GM19043 (cell line): ENCODE data around the gene MAD1L1.

Source experiments
- ATAC-seq: cut with Tn5 transposase; IDR thresholded peaks from one replicate; pipeline ENCODE4 v1.9.1; 2021; ENCODE audit warnings: low read depth; ENCODE audit not compliant: unreplicated experiment

MAD1L1 gene

GRCh38 chr7:1950452-1951158 lies 282.1 kb downstream of the MAD1L1 start:
- no peak for ATAC-seq

DNA sequence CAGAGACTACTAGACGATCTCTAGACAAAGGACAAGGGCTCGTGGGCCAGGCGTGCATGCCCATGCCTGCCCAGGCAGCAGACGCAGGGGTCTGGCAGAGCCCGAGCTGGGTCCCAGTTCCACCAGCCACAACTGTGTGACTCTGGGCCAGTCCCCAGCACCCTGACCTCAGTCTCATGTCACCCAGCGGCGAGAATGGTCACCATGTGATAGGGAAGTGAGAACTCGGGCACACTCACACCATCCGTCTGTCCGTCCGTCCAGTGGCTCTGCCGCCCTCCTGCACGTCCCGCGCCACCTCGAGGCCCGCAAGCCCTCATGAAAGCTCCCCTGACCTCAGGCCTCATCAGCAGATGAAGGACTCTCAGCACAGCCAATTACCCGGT lies 282.7 kb downstream of the MAD1L1 start:
- no peak for ATAC-seq

DNA sequence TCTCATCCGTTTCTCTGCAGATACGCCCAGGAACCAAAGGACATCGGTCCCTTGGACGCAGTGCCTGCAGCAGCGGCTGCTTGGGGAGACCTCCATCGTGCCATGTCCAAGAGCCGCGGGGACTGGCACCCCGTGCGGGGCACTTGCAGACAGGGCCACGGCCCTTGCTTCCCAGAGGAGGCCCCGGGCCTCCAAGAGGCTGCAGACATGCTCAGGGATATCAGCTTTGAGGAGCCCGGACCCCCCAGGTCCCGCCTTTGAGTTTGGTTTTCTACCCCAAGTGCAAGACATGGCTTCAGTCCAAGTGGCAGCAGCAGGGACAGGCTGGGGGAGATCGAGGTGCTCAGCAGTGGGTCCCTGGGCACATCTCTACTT lies 283.1 kb downstream of the MAD1L1 start:
- no peak for ATAC-seq

DNA sequence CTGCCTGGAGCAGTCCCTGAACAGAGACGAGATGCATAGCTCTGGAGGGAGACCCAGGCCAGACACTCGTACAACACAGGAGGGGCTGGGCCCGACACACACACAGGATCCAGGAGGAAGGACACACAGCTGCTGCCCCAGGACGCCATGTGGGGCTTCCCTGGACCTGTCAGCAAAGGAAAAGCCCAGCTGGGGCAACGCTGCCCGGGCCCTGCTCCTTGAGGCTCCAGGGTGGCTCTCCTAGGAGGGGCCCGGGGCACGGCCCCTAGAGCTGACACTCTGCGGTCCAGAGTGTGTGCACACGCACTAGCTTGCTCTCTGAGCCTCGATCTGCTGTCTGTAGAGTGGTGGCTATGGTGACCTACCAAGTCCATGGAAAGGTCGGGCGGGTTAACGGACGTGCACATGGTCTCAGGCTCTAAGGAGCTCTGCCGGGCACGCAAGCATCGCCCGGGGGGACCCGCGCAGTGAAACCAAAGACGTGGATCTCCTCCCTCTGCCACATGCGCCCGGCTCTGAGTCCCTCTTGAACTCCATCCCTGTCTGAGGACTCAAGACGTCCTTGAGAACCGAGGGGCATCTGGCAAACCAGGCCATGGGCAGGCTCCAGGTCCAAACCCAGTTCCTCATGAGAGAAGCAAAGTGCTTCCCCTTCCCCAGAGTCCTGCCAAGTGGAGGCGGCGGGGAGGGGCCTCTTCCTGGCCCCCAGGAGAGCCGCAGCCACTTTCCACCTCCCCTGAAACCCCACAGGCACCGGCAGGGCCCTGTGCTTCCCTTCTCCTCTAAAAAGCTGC lies 283.7 kb downstream of the MAD1L1 start:
- no peak for ATAC-seq

- ATAC-seq: no peak
These were observed 284.4 kb downstream of the MAD1L1 start for GRCh38 chr7:1948301-1948796.

GRCh38 chr7:1947586-1948217 lies 285.0 kb downstream of the MAD1L1 start:
- no peak for ATAC-seq

- ATAC-seq: no peak
These were observed 285.8 kb downstream of the MAD1L1 start for GRCh38 chr7:1946773-1947450.

GRCh38 chr7:1946025-1946772 lies 286.5 kb downstream of the MAD1L1 start:
- no peak for ATAC-seq

DNA sequence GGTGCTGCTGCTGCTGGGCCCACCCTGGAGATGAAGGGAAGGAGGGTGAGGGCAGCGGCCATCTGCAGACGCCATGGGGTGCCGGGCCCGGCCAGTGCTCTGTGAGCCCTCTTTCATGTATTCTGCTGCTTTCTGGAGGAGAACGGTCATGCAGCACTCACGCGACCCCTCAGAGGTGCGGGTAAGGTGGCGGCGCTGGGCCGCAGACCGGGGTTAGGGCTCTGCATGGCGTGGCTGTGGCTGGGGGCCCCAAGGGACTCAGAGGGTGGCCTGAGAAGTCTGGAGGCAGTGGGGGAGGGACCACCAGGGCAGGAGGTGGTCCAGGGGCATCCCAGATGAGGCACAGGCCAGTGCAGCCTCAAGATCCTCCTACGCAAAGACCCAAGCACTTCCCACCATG lies 287.2 kb downstream of the MAD1L1 start:
- ATAC-seq: no peak

- ATAC-seq: no peak
These were observed 288.0 kb downstream of the MAD1L1 start for GRCh38 chr7:1944619-1945210.

DNA sequence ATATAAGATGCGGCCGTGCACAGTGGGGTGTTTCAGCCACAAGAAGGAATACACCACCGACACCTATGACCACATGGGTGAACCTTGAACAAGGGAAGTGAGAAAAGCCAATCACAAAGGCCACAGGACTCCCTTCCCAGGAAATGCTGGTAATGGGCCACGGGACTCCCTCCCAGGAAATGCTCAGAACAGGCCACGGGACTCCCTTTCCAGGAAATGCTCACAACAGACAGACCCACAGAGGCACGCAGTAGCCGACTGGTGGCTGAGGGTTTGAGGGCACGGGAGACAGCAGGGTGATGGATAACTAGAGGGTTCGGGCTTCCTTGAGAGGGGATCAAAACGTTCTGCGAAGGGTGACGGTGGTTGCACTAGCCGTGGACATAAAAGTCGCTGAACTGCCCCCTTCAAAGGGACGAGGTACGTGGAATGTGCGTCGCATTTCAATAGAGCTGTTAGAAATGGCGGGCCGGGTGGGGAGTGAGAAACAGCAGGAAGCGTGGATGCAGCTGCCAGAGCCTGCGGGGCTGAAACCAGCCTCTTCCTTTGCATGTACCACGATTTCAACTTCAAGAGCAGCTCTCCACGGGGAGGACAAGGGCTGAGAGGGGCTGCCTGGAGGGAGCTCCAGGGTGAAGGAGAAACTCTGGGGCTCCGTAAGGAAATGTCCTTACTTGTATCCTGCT lies 288.7 kb downstream of the MAD1L1 start:
- ATAC-seq: no peak

- ATAC-seq: no peak
These were observed 289.4 kb downstream of the MAD1L1 start for GRCh38 chr7:1943326-1943725.

GRCh38 chr7:1942941-1943289 lies 289.8 kb downstream of the MAD1L1 start:
- no peak for ATAC-seq

DNA sequence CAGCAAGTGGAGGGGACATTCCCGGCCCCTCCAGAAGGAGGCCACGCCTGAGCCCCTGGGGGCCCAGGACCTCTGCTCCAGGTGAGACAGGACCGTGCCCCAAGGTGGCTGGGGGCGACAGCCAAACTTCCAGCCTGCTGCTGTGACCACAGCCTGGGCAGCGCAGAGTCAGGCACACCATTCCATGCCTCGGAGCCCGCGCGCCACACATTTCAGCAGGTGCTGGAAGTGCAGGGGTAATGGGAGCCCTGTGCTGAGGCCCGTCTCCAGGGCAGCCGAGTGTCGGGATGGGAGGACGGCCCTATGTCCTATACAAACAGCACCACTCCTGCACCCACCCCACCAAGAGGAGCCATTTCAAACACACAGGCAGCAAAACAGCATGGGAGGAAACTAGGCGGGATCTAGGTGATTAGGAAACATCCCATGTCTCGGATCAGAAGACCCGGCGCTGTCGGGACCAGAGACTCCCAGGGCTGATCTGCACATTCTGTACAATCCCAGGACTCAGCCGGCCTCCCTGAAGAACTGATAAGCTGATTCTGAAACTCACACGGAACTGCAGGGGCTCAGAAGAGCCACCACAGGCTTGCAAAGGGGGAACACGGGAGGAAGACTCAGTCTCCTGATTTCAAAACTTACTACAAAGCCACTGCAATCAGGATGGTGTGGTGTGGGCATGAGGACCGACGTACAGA lies 290.4 kb downstream of the MAD1L1 start:
- no peak for ATAC-seq

DNA sequence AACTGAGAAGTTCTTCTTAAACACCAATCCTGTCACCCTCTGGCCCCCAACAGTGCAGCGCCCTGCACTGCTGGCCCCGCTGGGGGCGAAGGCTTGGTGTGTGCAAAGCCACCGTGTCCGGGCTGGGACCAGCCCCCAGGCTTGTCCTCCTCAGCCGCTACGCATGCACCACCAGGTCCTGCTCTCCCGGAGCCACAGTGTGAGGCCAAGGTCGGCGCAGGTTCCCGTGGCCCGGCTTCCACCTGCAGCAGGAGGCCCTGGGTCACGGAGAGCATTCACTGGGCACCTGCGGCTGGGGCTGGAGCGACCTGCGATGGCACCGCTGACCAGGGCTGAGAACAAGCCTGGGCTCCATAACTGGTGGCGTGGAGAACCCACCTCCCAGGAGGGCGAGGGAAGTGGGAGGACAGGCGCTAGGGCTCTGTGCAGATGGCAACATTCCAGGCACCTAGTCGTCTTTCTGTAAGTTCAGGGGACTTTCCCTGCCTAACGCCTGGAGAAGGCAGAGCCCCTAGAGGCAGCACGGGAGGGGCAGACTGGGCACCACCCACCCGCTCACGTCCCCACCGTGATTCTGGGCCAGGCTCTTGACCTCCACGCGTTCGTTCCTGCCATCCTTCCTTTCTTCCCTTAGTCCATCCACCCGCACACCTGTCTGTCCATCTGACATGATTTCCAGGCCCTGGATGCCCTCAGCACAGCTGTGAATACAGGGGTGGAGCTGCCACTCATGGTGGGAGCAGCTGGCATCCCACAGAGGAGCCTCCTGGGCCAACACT lies 291.1 kb downstream of the MAD1L1 start:
- no peak for ATAC-seq

- no peak for ATAC-seq
These were observed 291.9 kb downstream of the MAD1L1 start for GRCh38 chr7:1940863-1941262.

- peak; percentile 89 for ATAC-seq
These were observed 292.4 kb downstream of the MAD1L1 start for GRCh38 chr7:1940402-1940786.
